ENCODE measurements around the gene PCSK5. TPM values are rescaled to one million over a fixed set of nuclear protein-coding genes. Genes with fewer than 3 reads are reported as not detected.

The PCSK5 gene
- total RNA-seq, 2 donors from 2014 or later, result 41.2 to 63.7 TPM

DNA sequence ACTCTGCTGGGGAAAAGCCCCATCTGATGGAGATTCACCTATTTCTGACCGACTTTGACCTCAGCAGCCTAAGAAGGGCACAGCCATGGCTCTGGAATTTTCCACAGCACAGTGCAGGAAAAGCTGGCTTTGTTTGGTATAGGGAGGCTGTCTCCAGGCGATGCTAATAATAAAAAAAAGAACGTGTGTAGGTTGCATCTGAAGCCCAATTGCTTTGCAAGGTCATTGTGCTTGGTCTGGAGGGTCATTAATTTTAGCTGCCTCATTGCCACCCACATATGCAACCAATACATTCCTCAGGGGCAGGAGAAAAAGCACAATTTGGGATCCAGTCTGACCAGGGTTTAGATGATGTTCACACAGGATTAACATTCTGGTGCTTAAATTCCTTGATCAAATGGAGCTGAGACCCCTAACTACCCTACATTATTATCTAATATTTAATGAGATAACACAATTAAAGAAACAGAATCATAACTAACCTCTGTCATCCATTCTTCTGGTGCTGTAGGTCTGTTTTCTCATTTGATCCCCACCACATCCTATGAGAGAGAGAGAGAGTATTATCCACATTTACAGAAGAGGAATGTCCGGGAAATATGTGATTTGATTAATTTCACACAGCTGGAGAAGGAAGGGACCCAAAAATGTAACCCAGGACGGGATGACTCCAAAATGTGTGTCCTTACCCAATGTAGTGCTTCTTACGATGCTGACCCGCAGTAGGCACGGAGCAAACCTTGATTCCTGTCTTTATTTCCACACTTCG is 327.8 kb downstream of the PCSK5 start:
- no peaks in the 10 kb centered on the region for H3K36me3 ChIP-seq
- H3K4me3 ChIP-seq, result no peak overlapping the region
- DNase-seq (ENCODE audit: low spot score), result no peak
- no peaks in the 10 kb centered on the region for H3K9me3 ChIP-seq
- TF ChIP-seq, protein P1, sequence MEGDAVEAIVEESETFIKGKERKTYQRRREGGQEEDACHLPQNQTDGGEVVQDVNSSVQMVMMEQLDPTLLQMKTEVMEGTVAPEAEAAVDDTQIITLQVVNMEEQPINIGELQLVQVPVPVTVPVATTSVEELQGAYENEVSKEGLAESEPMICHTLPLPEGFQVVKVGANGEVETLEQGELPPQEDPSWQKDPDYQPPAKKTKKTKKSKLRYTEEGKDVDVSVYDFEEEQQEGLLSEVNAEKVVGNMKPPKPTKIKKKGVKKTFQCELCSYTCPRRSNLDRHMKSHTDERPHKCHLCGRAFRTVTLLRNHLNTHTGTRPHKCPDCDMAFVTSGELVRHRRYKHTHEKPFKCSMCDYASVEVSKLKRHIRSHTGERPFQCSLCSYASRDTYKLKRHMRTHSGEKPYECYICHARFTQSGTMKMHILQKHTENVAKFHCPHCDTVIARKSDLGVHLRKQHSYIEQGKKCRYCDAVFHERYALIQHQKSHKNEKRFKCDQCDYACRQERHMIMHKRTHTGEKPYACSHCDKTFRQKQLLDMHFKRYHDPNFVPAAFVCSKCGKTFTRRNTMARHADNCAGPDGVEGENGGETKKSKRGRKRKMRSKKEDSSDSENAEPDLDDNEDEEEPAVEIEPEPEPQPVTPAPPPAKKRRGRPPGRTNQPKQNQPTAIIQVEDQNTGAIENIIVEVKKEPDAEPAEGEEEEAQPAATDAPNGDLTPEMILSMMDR (IDR thresholded peaks at IDR 0.05), result no peak
- ATAC-seq (ENCODE audit: insufficient number of reproducible peaks, low FRiP score, low read depth), result no peak
- no peaks in the 10 kb centered on the region for H3K27me3 ChIP-seq (replicated peaks; ENCODE audit: insufficient read depth)
- peaks cover 0 to 10% of the 10 kb centered on the region in 2 donors for H3K4me1 ChIP-seq (ENCODE audit: control insufficient read depth in 1 of 2, low read depth in 2 of 2)
- H3K27ac ChIP-seq, result no peak overlapping the region

DNA sequence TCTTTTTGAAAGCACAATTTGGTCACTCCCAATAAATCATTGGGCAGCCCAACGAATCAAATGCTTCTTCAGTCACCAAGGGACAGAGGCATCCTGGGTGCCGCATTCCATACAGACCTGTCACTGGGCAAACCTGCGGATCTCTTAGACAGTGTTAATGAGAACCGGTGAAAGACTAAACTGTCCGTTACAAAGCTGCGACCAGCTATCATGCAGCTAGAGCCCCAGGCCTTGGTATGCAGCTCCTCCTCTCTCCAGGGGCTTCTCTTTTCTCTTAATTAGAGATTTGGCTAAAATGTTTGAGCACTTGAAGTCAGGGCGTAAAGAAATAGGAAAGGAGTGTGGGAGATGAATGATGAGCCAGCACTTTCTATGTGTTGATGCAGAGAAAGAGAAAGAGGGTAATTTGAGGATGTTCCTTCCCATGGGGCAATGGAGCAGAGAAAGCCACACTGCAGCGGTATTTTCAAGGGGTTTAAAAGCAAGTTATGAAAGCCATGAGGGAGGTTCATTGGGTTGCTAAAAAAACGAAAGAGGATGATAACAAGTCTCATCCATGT is 328.5 kb downstream of the PCSK5 start:
- Histone ChIP-seq H3K4me1 (ENCODE audit: control insufficient read depth in 1 of 2, low read depth in 2 of 2) (peaks cover 0 to 10% of the 10 kb centered on the region in 2 donors), H3K4me3 (no peak overlapping the region), H3K36me3 (no peaks in the 10 kb centered on the region), H3K27me3 (replicated peaks; ENCODE audit: insufficient read depth) (no peaks in the 10 kb centered on the region), H3K27ac (no peak overlapping the region), H3K9me3 (no peaks in the 10 kb centered on the region)
- no peak for ATAC-seq (ENCODE audit: insufficient number of reproducible peaks, low FRiP score, low read depth)
- TF ChIP-seq, protein P1 (IDR thresholded peaks at IDR 0.05), result no peak
- DNase-seq (ENCODE audit: low spot score), result no peak

DNA sequence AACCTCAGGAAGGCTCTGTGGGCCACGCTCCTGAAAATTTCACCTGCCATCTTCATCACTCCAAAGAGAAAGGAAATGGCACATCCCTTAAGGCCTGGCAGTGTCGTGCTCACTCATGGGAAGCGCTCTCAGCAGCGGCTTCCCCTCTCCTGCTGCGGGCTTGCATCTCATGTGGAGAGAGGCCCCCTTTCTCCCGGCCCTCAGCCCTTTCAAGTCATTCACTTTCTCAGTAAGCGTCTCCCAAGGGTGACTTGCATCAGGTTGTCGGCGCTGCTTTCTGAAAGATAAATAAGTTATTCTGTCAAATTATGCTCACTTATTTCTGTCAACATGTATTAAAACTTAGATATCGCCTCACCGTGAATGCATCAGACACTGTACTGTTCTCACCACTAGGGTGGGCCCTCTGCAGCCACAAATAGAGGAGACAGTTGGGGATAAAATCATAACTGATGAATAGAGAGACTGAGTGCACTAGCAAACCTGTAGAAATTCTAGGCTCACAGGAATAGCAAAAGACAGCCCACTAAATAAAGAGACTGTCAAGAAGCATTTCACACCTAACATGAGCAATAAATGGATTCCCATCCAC is 329.2 kb downstream of the PCSK5 start:
- H3K27me3 ChIP-seq (replicated peaks; ENCODE audit: insufficient read depth), result no peaks in the 10 kb centered on the region
- no peak overlapping the region for H3K4me3 ChIP-seq
- no peaks in the 10 kb centered on the region for H3K9me3 ChIP-seq
- H3K27ac ChIP-seq, result no peak overlapping the region
- TF ChIP-seq, protein P1 (IDR thresholded peaks at IDR 0.05), result peak; percentile 32
- peaks cover 0 to 10% of the 10 kb centered on the region in 2 donors for H3K4me1 ChIP-seq (ENCODE audit: control insufficient read depth in 1 of 2, low read depth in 2 of 2)
- no peaks in the 10 kb centered on the region for H3K36me3 ChIP-seq
- ATAC-seq (ENCODE audit: insufficient number of reproducible peaks, low FRiP score, low read depth) (no peak), DNase-seq (ENCODE audit: low spot score) (no peak)

DNA sequence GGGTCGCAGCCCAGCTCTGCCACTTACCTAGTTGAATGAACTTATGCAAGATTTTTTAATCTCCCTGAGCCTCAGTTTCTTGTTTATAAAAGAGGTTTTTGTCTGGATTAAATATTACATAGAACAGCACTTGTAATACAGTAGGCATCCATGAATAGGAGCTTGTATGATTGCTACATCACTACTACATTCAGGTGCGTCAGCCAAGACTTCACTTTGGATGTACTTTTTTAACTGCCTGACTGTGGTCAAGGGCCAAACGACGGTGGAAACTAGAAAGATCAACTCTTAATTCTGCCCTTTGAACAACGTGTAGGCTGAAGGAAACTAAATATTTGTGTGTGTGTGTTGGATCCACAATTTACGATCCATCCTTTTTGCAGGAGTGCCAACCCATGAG is 330.9 kb downstream of the PCSK5 start:
- ATAC-seq (ENCODE audit: insufficient number of reproducible peaks, low FRiP score, low read depth), result no peak

More for the DNA sequence above, 330.9 kb downstream of the PCSK5 start:
- no peaks in the 10 kb centered on the region for H3K36me3 ChIP-seq
- H3K4me3 ChIP-seq, result no peak overlapping the region
- TF ChIP-seq, protein P1 (IDR thresholded peaks at IDR 0.05), result no peak
- no peak overlapping the region for H3K27ac ChIP-seq
- DNase-seq (ENCODE audit: low spot score), result no peak
- H3K4me1 ChIP-seq (ENCODE audit: control insufficient read depth in 1 of 2, low read depth in 2 of 2), result peaks cover 0 to 1% of the 10 kb centered on the region in 2 donors
- H3K9me3 ChIP-seq, result no peaks in the 10 kb centered on the region
- H3K27me3 ChIP-seq (replicated peaks; ENCODE audit: insufficient read depth), result no peaks in the 10 kb centered on the region

All from thoracic aorta (tissue), 2 donors.